ENCODE results near the gene ORM2. TPM values are rescaled to one million over a fixed set of nuclear protein-coding genes. Genes with fewer than 3 reads are reported as not detected.

Gene ORM2
- polyA plus RNA-seq, 4 donors: 0.35 TPM; not detected in 3

- DNase-seq (ENCODE audit: low read depth in 4 of 4, low spot score in 3 of 4): no peak
These were observed 38.3 kb downstream of the ORM2 start for GRCh38 chr9:114367772-114368569.

GRCh38 chr9:114369216-114370130, 39.8 kb downstream of the ORM2 start:
- no peak for DNase-seq (ENCODE audit: low read depth in 4 of 4, low spot score in 3 of 4)

GRCh38 chr9:114370251-114370967, 40.7 kb downstream of the ORM2 start:
- DNase-seq (ENCODE audit: low read depth in 4 of 4, low spot score in 3 of 4): no peak

- no peak for DNase-seq (ENCODE audit: low read depth in 4 of 4, low spot score in 3 of 4)
These were observed 41.3 kb downstream of the ORM2 start for GRCh38 chr9:114370968-114371320.

GRCh38 chr9:114371343-114371944, 41.8 kb downstream of the ORM2 start:
- DNase-seq (ENCODE audit: low read depth in 4 of 4, low spot score in 3 of 4): no peak

- no peak for DNase-seq (ENCODE audit: low read depth in 4 of 4, low spot score in 3 of 4)
These were observed 42.6 kb downstream of the ORM2 start for GRCh38 chr9:114371973-114372917.

GRCh38 chr9:114372921-114373448, 43.3 kb downstream of the ORM2 start:
- DNase-seq (ENCODE audit: low read depth in 4 of 4, low spot score in 3 of 4): no peak

GRCh38 chr9:114373960-114374730, 44.5 kb downstream of the ORM2 start:
- no peak for DNase-seq (ENCODE audit: low read depth in 4 of 4, low spot score in 3 of 4)

- no peak for DNase-seq (ENCODE audit: low read depth in 4 of 4, low spot score in 3 of 4)
These were observed 45.3 kb downstream of the ORM2 start for GRCh38 chr9:114374936-114375335.

- no peak for DNase-seq (ENCODE audit: low read depth in 4 of 4, low spot score in 3 of 4)
These were observed 45.9 kb downstream of the ORM2 start for GRCh38 chr9:114375386-114376175.

- no peak for DNase-seq (ENCODE audit: low read depth in 4 of 4, low spot score in 3 of 4)
These were observed 47.1 kb downstream of the ORM2 start for GRCh38 chr9:114376586-114377445.

- no peak for DNase-seq (ENCODE audit: low read depth in 4 of 4, low spot score in 3 of 4)
These were observed 48.3 kb downstream of the ORM2 start for GRCh38 chr9:114378016-114378415.

GRCh38 chr9:114378883-114379282, 49.2 kb downstream of the ORM2 start:
- DNase-seq (ENCODE audit: low read depth in 4 of 4, low spot score in 3 of 4): no peak
